IPS-18c (cell line): ENCODE data around the gene PDCD2L.

Source experiments
- H3K4me3 ChIP-seq: 2 replicates; pipeline ENCODE4 v1.7.0; 2013; ENCODE audit warnings: low read depth, mild to moderate bottlenecking, low read length, moderate library complexity; ENCODE audit not compliant: insufficient read depth
- H3K9me3 ChIP-seq: one replicate; pipeline ENCODE4 v1.6.1; 2013; ENCODE audit warnings: mild to moderate bottlenecking, low read length, moderate library complexity; ENCODE audit not compliant: control insufficient read depth, insufficient read depth

PDCD2L gene, protein sequence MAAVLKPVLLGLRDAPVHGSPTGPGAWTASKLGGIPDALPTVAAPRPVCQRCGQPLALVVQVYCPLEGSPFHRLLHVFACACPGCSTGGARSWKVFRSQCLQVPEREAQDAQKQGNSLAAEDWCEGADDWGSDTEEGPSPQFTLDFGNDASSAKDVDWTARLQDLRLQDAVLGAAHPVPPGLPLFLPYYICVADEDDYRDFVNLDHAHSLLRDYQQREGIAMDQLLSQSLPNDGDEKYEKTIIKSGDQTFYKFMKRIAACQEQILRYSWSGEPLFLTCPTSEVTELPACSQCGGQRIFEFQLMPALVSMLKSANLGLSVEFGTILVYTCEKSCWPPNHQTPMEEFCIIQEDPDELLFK

DNA sequence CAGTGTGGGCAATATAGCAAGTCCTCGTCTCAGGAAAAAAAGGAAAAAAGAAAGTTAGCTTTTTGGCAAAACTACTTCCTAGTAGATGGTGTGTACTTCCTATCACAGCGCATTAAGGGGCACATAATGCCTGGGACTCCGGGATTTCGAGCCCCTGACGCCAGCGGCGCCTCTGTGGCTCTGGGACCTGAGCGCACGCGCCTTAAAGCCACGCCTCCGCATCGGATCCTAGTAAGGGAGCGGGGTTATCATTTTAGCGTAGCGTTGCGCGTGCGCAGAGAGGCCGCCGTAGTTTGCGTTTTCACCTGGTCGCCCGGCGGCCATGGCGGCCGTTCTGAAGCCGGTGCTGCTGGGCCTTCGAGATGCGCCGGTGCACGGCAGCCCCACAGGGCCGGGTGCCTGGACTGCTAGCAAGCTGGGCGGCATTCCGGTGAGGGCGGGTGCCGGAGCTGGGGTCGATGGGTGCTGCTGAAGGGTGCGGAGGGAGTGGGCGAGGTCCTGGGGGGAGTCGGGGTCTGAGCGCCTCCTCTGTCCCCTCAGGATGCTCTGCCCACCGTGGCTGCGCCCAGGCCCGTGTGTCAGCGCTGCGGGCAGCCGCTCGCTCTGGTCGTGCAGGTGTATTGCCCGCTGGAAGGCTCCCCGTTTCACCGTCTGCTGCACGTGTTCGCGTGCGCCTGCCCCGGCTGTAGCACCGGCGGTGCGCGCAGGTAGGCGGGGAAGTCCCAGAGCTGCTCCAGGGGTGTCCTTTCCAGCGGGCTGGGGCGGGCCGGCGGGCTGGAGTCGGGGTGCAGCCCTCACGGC, at the start of gene PDCD2L:
PDCD2L (plus strand) TSS at position 291 of the 801 bp plus-strand sequence; CDS start at position 323, 32 bp downstream.
- H3K9me3 ChIP-seq = peaks cover 2% of the 10 kb centered on the region
- peak within 1 kb of the TSS; percentile 86 for H3K4me3 ChIP-seq

DNA sequence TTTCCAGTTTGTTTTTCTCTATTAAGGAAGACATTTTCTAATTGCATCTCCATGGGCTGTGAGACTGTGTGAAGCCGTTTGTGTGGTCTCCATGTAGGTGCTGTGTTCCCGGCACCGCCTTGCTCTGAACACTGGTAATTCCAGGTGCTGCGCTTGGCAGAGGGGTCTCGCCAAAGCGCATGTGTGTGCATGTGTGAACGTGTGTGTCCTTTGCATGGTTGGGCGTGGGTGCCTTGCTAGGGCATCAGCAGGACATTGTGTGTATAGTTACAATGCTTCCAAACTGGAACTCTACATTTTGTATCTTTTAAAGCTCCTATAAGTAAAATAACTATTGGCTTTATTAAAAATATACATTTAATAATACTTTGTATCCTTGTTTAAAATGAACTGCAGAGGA, 49.0 kb upstream of the PDCD2L start:
- Histone ChIP-seq H3K4me3 (no peak overlapping the region), H3K9me3 (no peaks in the 10 kb centered on the region)

DNA sequence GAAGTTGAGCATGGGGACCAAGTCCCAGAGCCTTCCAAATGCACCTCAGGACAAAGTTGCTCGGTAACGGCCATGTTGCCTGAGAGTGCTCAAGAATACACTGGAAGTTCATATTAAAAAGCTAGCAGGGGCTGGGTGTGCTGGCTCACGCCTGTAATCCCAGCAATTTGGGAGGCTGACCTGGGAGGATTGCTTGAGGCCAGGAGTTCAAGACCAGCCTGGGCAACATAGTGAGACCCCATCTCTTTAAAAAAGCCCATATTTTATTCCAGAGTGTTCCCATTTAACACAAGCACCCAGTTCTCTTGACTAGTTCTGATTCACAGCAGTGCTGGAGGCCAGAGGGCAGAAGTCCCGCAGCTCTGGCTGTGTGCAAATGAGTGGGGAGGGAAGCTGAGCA, 47.3 kb upstream of the PDCD2L start:
- H3K4me3 ChIP-seq = no peak overlapping the region
- H3K9me3 ChIP-seq = no peaks in the 10 kb centered on the region

DNA sequence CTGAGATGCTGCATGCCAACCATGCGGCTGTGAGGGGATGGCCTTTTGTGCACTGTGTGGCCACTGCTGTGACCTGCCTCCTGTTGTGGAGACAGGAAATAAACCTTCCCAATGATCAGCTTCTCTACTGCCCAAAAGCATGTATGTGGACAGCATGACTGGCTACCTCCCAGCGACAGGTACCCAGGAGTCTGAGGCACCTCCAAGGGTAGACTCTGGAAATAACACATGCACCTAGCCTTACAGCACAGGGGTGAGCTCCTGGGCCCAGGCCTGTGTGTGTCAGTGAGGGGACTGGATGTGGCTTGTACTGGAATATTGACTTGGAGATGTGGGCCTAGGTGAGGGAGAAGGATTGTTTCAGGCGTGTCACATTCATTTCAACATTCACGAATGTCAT, 46.8 kb upstream of the PDCD2L start:
- Histone ChIP-seq H3K9me3 (no peaks in the 10 kb centered on the region), H3K4me3 (no peak overlapping the region)

DNA sequence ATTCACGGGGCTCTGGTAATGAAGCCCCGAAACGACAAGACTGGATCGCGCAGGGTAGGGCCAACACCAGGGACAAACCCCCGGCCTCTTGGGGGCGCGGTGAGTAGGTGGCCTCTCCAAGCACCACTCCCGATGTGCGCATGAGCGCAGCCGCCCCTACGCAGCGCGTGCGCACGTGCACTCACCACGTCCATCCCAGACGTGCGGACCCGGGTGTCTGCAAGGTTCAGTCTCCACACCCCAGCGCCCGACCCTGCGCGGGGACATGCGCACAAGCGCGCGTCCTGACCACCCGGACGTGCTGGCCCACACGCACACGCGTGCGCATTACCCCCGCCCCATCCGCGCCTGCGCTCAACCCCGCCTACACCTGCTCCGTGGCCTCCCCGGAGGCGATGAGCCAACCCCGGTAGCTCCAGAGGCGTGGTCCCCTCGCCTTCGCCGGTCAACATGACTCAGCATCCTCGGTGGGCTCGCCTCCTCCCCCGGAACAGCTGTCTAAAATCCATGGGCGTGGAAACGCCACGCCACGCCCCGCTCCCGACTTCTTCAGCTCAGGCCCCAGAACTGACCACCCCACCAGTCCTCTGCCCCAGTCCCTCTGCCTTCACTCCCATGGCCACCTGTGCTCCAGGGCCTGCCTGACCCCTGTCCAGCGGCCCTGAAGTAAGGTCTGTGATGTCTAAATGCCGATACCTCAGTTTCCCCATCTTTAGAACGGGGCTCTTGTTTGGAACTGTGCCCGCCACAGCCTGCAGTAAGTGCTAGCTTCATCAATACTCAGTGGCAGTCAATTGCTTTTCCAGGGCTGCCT, 44.9 kb upstream of the PDCD2L start:
- Histone ChIP-seq H3K9me3 (no peaks in the 10 kb centered on the region), H3K4me3 (peak overlapping the region; percentile 55)

DNA sequence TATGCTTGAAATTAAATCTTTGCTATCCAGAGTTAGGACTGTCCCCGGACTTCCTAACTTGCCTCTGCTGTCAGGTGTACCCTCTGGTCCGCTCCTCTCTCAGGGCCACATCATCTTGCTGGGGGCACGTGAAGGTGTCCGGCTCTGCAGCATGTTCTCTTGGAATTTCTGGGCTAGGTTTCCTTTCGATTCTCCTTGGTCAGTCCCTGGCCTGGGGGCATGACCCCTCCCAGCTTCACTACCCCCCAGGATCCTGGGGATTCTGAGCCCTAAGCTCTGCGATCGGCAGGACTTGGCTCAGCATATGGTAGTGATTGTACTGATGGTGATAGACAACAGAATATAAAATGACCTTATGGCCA, 44.3 kb upstream of the PDCD2L start:
- H3K9me3 ChIP-seq = no peaks in the 10 kb centered on the region
- H3K4me3 ChIP-seq = peak overlapping the region; percentile 55; the same call in 1 of the 2 replicates

DNA sequence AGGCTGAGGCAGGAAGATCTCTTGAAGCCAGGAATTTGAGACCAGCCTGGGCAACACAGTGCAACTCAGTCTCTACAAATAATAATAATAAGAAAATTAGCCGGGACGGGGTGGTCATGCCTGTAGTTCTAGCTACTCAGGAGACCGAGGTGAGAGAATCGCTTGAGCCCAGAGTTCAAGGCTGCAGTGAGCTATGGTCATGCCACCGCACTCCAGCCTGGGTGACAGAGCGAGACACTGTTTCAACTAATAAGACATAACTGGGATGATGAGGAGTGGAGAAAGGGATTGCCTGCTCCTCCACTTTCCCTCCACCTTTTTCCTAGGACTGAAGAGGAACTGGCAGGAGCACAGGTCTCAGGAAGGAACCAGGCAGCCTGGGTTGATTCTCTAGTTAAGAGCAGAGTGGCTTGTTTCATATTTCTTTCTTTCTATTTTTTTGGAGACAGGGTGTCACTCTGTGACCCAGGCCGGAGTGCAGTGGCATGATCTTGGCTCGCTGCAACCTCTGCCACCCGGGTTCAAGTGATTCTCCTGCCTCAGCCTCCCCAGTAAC, 43.8 kb upstream of the PDCD2L start:
- H3K4me3 ChIP-seq = no peak overlapping the region
- no peaks in the 10 kb centered on the region for H3K9me3 ChIP-seq

DNA sequence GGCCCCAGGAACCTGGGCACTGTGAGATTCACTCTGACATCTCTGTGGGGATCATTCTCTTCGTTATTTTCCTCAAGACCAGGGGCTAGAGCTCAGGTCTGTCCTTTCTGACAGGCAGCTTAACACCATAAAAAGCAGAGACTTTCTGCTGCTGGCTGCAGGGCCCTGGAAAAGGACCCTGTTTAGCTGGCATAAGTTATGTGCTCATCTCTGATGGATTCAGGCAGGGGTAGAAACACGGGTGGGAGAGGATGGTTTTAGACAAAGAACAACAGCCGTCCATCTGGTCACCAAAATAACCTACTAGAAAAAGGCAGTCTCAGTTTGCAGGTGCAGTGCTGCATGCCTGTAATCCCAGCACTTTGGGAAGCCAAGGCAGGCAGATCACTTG, 41.5 kb upstream of the PDCD2L start:
- Histone ChIP-seq H3K9me3 (no peaks in the 10 kb centered on the region), H3K4me3 (no peak overlapping the region)

DNA sequence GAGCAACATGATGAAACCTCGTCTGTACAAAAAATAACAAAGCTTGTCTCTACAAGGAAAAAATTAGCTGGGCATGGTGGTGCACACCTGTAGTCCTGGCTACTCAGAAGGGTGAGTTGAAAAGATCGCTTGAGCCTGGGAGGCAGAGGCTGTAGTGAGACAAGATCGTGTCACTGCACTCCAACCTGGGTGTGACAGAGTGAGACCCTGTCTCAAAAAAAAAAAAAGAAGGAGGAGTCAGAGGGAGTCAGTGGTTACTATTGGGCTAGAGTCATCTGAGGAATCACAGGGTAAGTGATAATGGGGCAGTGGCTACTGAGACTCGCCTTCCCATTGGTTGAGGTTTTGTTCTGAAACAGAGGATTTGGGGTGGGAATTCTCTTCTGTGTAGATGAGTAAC, 41.1 kb upstream of the PDCD2L start:
- H3K9me3 ChIP-seq = no peaks in the 10 kb centered on the region
- no peak overlapping the region for H3K4me3 ChIP-seq

DNA sequence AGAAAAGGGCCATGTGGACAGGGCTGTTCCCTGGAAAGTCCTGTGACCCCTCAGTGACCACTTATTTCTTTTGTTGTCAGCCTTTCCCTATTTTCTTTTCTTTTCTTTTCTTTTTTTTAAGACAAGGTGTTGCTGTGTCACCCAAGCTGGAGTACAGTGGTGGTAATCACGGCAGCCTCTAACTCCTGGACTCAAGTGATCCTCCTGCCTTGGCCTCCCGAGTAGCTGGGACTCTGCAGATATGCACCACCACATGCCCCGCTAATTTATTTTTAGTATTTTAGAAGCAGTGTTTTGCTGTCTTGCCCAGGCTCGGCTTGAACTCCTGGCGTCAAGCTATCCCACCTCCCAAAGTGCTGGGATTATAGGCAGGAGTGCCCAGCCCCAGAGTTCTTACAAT, 40.3 kb upstream of the PDCD2L start:
- Histone ChIP-seq H3K4me3 (no peak overlapping the region), H3K9me3 (no peaks in the 10 kb centered on the region)

DNA sequence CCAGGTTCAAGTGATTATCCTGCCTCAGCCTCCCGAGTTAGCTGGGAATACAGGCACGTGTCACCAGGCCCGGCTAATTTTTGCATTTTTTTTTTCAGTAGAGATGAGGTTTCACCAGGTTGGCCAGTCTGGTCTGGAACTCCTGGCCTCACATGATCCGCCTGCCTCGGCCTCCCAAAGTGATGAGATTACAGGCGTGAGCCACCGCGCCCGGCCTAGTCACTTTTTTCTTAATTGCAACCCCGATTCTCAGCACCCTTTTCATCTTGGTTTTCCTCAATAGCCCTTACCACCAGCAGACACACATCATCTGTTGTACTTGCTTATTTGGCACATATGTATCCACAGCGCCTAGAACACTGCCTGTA, 39.8 kb upstream of the PDCD2L start:
- Histone ChIP-seq H3K4me3 (peak overlapping the region; percentile 96; the same call in 1 of the 2 replicates), H3K9me3 (no peaks in the 10 kb centered on the region)

DNA sequence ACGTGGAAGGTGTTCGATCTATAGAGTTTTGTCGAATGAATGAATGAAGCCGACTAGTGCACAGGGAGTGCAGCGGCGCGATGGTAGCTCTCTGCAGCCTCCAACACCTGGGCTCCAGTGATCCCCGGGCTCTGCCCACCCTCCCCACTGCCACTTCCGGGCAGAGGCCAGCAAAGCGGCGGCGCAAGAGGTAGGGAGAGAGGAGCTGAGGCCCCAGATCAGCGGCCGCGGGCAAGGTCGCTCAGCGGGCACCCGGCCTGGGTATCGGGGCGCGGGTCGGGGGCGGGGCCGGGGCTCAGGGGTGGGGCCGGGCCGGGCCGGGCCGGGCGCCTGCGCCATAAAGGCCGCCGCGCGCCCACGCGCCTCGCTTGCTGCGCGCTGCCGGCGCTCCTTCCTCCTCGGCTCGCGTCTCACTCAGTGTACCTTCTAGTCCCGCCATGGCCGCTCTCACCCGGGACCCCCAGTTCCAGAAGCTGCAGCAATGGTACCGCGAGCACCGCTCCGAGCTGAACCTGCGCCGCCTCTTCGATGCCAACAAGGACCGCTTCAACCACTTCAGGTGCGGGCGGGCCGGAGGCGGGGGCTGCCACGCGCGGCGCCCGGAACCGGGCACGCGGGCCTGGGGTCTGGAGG, 39.3 kb upstream of the PDCD2L start, which contains the start of gene GPI:
GPI (plus strand) TSS at position 367 of the 633 bp plus-strand sequence; CDS start at position 438, 71 bp downstream.
- H3K9me3 ChIP-seq = no peaks in the 10 kb centered on the region
- H3K4me3 ChIP-seq = peak within 1 kb of the TSS; percentile 96

DNA sequence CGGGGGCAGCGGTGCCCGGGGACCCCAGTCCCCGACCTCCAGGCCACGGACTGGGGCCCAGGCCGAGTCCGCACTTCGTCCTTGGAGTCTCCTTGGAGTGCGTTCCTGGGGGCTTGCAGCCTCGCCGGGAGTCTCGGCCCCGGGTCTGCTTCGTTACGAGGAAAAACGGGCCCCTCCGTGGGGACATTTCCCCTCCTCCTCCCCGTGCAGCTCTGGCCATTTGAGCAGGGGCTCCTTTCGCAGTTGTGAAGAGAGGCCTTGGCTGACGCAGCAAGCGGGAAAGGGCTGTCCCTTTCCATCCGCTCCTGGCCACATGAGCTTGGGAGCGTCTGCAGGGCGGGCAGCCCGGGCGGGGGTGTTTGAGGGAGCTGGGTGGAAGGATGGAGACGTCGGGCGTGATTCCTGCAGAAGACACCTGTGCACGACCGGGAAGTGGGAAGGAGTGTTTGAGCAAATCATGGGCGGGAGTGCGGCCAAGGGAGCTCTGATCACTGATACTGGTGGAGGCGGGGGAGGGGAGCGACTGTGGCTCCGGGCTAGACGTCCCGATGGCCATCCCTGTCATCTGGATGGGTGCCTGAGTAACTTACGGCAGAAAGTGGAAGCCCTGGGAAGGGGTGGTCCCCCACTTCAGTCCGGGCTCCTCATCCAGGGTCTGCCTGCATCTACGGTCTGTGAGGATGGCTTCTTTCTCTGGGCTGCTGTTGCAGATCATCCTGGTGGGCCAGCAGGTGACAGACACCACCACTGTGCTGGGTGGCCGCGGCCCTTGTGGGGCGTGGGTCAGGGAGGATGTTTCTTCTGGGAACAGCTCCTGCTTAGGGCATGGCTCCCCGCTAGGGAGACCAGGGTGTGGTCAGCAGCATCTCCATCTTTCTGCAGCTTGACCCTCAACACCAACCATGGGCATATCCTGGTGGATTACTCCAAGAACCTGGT, 38.5 kb upstream of the PDCD2L start:
- Histone ChIP-seq H3K4me3 (peak overlapping the region; percentile 96), H3K9me3 (no peaks in the 10 kb centered on the region)

DNA sequence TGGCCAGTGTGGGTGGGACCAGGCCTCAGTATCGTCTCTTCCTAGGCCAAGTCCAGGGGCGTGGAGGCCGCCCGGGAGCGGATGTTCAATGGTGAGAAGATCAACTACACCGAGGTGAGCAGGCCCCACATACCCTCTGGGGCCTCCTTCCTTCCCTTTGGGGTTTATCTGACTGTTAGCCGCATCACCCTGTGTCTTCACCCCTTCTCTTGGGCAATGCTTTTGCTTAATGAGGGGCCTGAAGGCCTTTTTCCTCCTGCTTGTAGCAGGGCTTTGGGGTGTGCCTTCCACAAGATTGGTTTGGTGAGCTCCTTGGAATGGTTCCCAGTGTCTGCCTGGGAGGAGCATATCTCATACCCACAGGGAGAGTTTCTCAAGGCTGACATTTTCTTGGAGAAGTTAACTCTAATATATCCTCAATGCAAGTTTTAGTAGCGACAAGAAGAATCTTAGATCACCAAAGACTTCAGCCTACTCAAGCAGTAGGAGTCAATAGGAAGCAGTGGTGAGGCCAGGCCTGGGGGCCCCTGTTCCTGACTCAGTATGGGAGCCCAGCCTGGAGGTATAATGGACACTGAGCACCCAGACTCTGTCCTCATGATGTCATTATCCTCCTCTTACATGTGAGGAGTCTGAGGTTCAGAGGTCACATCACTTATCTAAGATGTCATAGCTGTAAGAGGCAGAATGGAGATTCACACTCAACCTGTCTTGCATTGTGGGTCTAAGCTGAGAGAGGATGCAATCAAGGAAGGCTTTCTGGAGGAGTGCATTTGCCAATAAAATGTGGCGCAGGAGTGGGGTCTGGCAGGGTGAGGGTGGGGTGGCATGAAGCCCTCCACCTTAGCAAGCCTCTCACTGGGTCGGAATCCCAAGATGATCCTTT, 37.2 kb upstream of the PDCD2L start:
- H3K9me3 ChIP-seq = no peaks in the 10 kb centered on the region
- no peak overlapping the region for H3K4me3 ChIP-seq

DNA sequence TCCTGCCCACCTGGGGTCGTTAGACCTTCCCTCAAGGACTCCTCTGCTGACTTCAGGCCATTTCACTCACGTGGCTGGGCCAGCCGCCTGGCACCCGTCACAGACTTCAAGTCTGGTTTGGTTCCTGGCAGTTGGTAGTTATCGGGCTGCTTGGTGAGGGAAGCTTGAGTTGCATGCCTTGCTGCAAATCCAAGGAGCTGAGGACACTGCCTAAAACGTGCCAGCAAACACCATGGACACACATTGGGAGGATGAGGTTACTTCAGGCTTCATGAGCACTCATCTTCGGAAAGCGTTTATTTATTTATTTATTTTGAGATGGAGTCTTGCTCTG, 36.6 kb upstream of the PDCD2L start:
- H3K9me3 ChIP-seq = no peaks in the 10 kb centered on the region
- no peak overlapping the region for H3K4me3 ChIP-seq
